HG03060 (cell line): ENCODE measurements around the gene CTNNA3.

Experiments used
- ATAC-seq: cut with Tn5 transposase; IDR thresholded peaks from one replicate; pipeline ENCODE4 v1.9.1; 2021; ENCODE audit warnings: low read depth, moderate number of reproducible peaks; ENCODE audit not compliant: unreplicated experiment

CTNNA3 gene

GRCh38 chr10:66534866-66535265 lies 1161.1 kb downstream of the CTNNA3 start:
- no peak for ATAC-seq

DNA sequence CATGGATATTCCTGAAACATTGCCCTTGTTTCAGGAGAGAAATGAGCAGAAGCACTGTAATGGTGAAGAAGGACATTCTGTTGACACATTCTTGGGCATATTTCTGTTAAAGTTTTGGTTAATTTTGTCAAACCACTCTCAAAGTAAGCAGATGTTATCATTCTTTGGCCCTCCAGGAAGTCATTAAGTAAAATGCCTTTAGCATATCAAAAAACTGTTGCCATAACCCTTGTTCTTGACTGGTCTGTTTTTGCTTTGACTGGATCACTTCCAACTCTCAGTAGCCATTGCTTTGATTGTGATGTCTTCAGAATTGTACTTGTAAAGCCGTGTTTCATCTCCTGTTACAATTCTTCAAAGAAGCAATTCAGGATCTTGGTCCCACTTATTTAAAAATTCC lies 1174.5 kb downstream of the CTNNA3 start:
- no peak for ATAC-seq

DNA sequence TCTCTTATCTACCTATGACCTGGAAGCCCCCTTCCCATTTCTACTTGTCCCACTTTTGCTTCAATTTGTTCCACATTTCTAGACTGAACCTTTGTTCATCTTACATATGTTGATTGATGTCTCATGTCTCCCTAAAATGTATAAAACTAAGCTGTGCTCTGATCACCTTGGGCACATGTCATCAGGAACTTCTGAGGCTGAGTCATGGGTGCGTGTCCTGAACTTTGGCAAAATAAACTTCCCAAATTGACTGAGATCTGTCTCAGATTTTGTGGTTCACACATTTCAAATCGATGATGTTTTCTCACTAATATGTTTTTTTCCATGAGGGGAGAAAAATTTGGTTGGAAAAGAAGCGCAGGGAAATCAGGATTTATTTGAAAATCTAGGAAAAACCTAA lies 1176.4 kb downstream of the CTNNA3 start:
- ATAC-seq: no peak

- ATAC-seq: no peak
Observed at GRCh38 chr10:66514666-66515065, 1181.3 kb downstream of the CTNNA3 start.

DNA sequence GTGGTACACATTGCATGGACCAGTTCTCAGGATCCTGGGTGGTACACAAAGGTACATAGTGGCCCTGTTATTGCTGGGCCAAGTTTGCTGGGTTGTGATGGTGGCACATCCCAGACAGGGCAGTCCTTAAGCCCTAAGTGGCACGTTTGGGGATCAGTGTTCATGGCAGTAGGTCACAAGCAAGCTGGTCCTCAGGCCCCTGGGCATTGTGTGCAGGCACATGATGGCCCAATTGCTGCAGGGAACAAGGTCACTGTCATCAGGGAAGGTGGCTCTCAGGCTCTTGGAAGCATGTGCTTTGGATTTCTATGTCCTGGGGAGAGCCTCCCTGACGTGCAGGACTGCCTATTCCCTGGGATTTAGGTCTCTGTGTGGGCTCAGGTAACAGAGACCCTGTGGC lies 1182.5 kb downstream of the CTNNA3 start:
- no peak for ATAC-seq

DNA sequence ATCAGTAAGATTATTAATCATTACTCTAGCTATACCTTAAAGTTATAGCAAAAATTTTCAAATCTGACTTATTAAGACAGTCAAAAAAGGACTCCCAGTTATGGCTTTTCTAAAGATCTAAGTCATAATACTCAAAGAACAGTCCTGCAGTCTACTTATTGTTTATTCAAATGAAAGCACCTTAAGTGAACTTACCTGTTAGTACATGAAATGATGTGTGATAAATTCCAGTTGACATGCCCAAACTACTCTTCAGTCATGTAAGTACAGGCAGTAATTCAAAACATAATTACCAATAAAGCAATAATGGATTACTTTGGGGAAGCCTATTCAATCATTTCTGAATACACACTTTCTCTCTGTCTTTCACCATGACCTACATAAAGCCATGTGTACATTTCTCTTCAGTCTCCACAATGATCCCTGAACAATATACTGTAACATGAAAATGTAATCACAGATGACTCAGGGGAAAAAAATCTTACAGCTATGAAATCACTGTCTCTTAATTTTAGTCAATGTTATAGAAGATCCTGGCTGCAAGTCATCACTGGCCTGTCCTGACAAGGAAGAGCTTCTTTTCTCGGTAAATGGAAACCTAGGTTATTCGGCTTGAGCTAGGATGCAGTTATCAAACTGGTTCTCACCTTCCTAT lies 1190.9 kb downstream of the CTNNA3 start:
- no peak for ATAC-seq

- no peak for ATAC-seq
Observed at GRCh38 chr10:66501356-66501755, 1194.6 kb downstream of the CTNNA3 start.

GRCh38 chr10:66483966-66484365 lies 1212.0 kb downstream of the CTNNA3 start:
- ATAC-seq: no peak

DNA sequence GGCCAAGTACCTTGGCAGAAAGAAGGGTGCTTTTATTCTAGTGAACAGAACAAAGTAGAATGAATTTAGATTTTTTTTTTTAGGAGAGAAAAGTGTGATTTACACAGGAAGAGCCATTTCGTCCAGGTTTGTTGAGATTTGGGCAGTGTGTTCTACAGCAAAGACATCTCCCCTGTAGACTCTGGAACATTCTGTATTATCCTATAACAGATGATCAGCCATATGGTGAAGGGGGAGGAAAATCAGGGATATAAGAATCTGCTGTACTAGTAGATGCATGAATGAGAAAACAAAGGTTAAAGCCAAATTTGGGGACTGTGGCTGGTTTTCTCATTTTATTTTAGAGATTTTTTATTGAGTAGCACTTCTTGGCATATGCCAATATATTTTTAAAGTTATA lies 1223.8 kb downstream of the CTNNA3 start:
- ATAC-seq: no peak

GRCh38 chr10:66467042-66467441 lies 1229.0 kb downstream of the CTNNA3 start:
- ATAC-seq: no peak

GRCh38 chr10:66466622-66467021 lies 1229.4 kb downstream of the CTNNA3 start:
- ATAC-seq: no peak

- no peak for ATAC-seq
Observed at GRCh38 chr10:66463611-66464010, 1232.4 kb downstream of the CTNNA3 start.

- no peak for ATAC-seq
Observed at GRCh38 chr10:66457629-66458028, 1238.4 kb downstream of the CTNNA3 start.

DNA sequence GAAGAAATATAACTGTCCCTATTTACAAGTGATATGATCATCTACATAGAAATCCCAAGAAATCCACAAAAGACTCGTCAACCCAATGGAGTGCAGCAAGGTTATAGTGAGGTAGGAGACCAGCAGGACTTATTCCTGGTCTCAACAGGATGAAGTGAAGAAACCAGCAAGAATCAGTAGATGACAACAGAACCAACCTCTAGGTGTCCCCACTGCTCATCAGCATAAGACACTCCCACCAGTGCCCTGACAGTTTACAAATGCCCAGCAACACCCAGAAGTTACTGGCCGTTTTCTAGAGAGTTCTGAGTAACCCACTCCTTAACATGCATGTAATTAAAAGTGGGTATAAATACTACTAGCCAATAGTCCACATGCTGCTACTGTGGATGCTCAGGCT lies 1240.7 kb downstream of the CTNNA3 start:
- ATAC-seq: no peak

- ATAC-seq: no peak
Observed at GRCh38 chr10:66440568-66440967, 1255.4 kb downstream of the CTNNA3 start.

DNA sequence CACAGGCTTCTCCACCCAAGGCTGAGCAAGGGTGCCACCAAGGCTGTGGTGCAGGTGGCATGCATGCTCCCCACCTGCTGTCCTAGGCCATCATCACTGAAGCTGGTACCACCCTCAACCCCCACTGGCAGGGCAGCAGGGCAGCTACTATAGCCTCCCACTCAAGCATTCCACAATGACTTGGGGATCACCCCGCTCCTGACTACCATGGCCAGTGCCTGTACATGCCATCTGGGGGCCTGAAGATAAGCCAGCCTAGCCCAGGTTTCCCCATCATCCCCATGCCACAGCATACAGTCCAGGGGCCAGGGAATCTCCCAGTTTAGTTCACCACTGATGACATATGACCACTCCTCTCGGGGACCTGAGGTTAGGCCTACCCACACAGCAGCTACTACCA lies 1281.1 kb downstream of the CTNNA3 start:
- no peak for ATAC-seq

DNA sequence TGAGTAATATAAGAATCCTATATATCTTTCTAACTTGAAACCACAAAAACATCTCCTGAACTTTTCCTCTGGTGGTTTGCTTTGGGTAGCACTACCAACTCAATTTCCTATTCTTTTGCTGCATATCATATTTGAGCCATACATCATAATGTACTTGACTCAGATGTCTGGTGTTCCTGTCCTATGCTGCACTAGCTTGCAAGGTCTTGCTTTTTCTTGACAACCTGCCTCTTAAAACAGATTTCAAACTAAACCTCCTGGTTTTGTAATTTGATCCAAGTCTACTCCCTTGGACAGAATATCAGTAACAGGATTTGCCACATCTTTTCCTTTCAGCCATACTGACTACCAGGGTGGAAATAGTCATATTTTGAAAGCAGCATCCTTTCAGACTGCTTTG lies 1290.4 kb downstream of the CTNNA3 start:
- ATAC-seq: no peak

GRCh38 chr10:66398669-66399068 lies 1297.3 kb downstream of the CTNNA3 start:
- no peak for ATAC-seq

- no peak for ATAC-seq
Observed at GRCh38 chr10:66394342-66395063, 1301.5 kb downstream of the CTNNA3 start.

DNA sequence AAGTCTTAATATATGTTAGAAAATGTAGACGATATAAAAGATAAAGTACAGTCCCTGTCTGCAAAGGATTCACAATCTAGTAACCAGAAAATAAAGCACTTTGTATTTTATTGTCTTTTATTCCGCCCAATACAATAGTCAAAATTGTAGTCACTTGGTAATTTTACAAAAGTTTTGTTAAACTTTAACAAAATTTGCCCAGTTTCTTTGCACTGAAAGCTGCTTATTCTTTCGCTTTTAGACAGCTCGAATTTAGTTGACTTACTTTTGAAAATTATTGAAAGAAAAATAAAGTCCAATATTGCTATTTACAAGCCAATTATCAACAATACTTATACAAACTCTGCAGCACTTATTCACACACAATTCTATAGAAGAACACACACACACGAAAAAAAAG lies 1305.1 kb downstream of the CTNNA3 start:
- no peak for ATAC-seq

GRCh38 chr10:66381045-66381444 lies 1315.0 kb downstream of the CTNNA3 start:
- ATAC-seq: no peak

DNA sequence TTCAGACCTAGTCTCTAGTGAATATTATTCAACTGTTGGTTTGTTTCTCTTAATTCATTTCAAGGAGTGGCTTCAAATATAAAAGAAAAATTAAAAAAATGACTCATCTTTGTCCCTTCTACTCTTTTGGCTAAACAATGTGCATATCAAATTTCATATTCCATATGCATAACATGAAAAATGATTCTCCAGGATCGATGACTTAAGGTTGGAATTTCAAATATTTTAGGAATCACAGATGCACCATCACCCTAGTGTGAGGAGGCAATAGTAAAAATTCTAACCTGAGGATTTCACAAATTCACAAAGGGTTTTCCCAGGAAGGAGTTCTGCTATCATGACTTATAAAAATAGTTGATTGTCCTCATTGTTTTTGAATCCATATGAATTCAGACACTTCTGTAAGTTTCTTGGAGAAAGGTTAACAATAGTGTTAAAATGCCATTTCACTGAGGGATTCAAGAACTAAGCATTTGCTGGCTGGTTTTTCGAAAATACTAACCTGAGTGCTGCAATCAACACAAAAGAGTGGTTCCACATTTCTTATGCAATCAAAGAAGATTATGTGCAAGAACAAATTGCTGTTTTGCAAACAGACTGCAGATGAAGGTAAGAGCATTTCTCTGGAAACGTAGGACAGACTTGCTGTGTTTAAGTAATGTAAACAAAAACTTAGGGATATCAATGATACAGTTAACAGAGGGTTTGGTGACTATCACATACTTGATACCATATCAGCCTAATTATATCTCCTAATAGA lies 1317.7 kb downstream of the CTNNA3 start:
- no peak for ATAC-seq
